Smooth muscle cell of trachea (primary cell): ENCODE results near the gene CMTM1. TPM values are rescaled to one million over a fixed set of nuclear protein-coding genes. Genes with fewer than 3 reads are reported as not detected.

Experiments used
- total RNA-seq: library from RNA; depleted of rRNA; stranded (reverse); fragments of >200 nt; gene quantifications from 2 replicates; pipeline ENCODE4 v1.2.1, GENCODE V29; 2014

The CMTM1 gene
- total RNA-seq = 0.44 and 2.0 TPM in 2 replicates

GRCh38 chr16:66566051-66566901, at the start of gene CMTM1:
Gene CMTM1 (plus strand): TSS chr16:66566439. CDS start chr16:66566514, 75 bp downstream.

GRCh38 chr16:66549284-66550131, 16.7 kb upstream of the CMTM1 start, which contains the start of gene TK2:
Gene TK2 (minus strand): TSS chr16:66550122. CDS start chr16:66550061, 61 bp downstream.

DNA sequence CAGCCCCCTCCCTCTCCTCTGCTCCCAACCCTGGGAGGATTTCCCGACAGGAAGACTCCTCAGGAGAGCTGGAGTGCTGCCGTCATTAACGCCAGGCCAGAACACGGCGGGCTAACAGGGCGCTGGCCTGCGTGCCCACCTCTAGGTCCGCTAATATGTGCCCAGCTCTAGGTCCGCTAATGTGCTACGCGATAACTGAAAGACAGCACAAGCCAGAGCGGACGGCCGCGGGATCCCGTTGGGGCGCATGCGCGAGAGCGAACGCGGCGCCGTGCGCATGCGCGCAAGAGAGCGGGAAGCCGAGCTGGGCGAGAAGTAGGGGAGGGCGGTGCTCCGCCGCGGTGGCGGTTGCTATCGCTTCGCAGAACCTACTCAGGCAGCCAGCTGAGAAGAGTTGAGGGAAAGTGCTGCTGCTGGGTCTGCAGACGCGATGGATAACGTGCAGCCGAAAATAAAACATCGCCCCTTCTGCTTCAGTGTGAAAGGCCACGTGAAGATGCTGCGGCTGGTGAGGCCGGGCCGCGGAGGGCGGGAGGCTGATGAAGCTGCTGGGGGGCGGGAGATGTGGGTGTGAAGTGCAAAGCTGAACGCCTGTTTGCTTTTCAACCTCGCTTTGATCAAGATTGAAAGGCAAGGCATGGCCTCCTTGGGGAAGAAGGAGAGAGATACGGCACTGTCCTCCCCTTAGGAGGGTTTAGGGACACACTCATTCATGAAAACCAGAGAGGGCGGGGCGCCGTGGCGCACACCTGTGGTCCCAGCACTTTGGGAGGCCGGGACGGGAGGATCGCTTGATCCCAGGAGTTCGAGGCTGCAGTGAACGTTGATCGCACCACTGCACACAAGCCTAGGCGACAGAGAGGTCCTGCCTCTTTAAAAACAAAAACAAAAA, 13.7 kb upstream of the CMTM1 start, which contains the start of gene CKLF:
Gene CKLF (plus strand): TSS at position 291 of the 892 bp plus-strand sequence. CDS start 140 bp downstream, at position 431.

DNA sequence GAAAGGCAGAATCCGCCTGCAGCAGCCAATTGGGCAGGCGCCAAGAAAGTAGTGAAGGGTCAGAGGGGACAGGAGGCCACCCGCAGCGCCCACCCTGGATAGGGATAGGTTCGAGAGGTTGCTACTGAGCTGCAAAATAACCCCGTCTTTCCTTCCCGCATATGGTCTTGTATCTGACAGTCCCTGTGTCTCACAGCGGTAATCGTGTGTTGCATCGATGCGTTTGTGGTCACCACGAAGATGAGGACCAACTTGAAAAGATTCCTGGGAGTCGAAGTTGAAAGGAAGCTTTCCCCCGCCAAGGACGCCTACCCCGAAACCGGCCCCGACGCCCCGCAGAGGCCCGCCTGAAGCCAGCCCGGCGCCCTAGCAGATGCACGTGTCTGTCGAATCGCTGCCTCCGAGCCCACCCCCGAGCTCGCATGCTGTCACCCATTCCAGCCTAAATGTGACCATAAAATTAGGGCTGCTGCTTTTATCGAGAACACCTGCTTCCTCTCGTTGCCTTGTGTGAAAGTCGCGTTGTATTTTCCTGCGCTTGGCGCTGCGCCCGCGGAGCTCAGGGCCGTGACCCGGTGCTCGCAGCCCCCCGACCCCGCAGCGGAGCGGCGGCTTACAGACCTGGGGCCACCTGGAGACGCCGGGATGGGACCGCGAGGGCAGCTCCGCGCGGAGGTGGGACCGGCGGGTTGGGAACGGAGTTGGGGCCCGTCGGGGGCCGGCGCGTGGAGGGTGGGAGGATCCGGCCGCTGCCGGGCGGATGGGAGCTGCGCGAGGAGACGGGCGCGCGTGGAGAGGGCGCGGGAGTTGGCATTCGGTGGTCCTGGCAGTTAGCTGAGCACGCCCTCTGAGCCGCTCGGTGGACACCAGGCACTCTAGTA, 12.7 kb downstream of the CMTM1 start, which contains the start of gene CMTM2:
Gene CMTM2 (plus strand): TSS at position 813 of the 881 bp plus-strand sequence. CDS start 145 bp downstream, outside the sequence.

GRCh38 chr16:66604376-66605176, 38.3 kb downstream of the CMTM1 start, which contains the start of gene CMTM3:
Gene CMTM3 (plus strand): TSS chr16:66604704. CDS start chr16:66604806, 102 bp downstream.

Other genes starting within 250 kb of the CMTM1 start
- gene CDH5, start 199.7 kb upstream of the CMTM1 start, total RNA-seq = 1.5 TPM in 1 of 2 replicates, not detected in the other
- not detected in 2 replicates for gene BEAN1, start 139.1 kb upstream of the CMTM1 start, total RNA-seq
- 54.0 and 69.5 TPM in 2 replicates for gene TK2, start 16.3 kb upstream of the CMTM1 start, total RNA-seq
- 27.6 and 56.9 TPM in 2 replicates for gene CKLF, start 13.9 kb upstream of the CMTM1 start, total RNA-seq
- gene CMTM2, start 13.0 kb downstream of the CMTM1 start, total RNA-seq = not detected in 2 replicates
- 7.1 and 12.2 TPM in 2 replicates for gene CMTM3, start 38.3 kb downstream of the CMTM1 start, total RNA-seq
- gene CMTM4, start 130.3 kb downstream of the CMTM1 start, total RNA-seq = 7.7 and 8.9 TPM in 2 replicates
- 179 and 194 TPM in 2 replicates for gene DYNC1LI2, start 185.2 kb downstream of the CMTM1 start, total RNA-seq
- gene TERB1, start 235.1 kb downstream of the CMTM1 start, total RNA-seq = not detected in 2 replicates